ENCODE data around the gene ATXN7L1. TPM values are rescaled to one million over a fixed set of nuclear protein-coding genes. Genes with fewer than 3 reads are reported as not detected.

Gene ATXN7L1
- total RNA-seq, 3 donors from 2014 or later: 19.7 to 29.5 (median 26.0) TPM

DNA sequence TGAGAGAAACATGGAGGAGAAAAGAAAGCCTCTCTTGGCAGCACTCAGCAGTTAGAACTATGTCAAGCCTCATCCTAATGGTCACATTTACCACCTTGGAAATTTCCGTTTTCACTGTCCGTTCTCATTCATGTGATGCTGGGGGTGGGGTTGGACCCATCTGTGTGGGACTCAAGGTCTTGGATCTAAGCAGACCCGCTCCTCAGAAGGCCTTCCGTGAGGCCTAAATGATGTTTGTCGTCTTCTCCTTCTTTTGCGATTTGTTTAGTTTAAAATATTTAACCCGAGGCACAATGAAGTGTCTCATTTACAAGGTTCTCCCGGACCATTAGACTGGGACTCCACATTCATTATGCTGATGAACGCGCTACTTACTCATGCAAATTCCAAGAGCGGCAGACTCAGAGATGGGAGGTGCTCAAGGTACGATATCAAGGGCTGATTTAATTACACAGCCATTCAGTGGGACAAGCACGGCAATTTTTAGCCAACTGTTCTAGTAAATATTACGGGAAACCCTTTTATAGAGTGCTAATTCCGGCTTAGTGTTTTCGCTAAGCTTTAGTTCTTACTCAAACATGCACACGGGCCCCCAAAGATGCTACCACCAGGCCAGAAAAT, 186.0 kb downstream of the ATXN7L1 start:
- intact Hi-C loops (cut with DNase I, micrococcal nuclease): no loop called here
- H3K4me3 ChIP-seq: no peak overlapping the region

GRCh38 chr7:105689067-105689819, 187.2 kb downstream of the ATXN7L1 start:
- Histone ChIP-seq H3K4me3 (no peak overlapping the region), H3K9me3 (no peaks in the 10 kb centered on the region), H3K36me3 (ENCODE audit: low read depth) (no peaks in the 10 kb centered on the region), H3K4me1 (ENCODE audit: low read depth) (no peaks in the 10 kb centered on the region)
- DNase-seq (no peak), ATAC-seq (no peak)
- TF ChIP-seq, protein P1, sequence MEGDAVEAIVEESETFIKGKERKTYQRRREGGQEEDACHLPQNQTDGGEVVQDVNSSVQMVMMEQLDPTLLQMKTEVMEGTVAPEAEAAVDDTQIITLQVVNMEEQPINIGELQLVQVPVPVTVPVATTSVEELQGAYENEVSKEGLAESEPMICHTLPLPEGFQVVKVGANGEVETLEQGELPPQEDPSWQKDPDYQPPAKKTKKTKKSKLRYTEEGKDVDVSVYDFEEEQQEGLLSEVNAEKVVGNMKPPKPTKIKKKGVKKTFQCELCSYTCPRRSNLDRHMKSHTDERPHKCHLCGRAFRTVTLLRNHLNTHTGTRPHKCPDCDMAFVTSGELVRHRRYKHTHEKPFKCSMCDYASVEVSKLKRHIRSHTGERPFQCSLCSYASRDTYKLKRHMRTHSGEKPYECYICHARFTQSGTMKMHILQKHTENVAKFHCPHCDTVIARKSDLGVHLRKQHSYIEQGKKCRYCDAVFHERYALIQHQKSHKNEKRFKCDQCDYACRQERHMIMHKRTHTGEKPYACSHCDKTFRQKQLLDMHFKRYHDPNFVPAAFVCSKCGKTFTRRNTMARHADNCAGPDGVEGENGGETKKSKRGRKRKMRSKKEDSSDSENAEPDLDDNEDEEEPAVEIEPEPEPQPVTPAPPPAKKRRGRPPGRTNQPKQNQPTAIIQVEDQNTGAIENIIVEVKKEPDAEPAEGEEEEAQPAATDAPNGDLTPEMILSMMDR (IDR thresholded peaks at IDR 0.05): no peak
- intact Hi-C loops (cut with DNase I, micrococcal nuclease): no loop called here

More for the DNA sequence above, 186.0 kb downstream of the ATXN7L1 start:
- no peaks in the 10 kb centered on the region for H3K36me3 ChIP-seq (ENCODE audit: low read depth)
- TF ChIP-seq, protein P1 (IDR thresholded peaks at IDR 0.05): no peak
- no peaks in the 10 kb centered on the region for H3K9me3 ChIP-seq
- DNase-seq (no peak), ATAC-seq (no peak)
- H3K4me1 ChIP-seq (ENCODE audit: low read depth): no peaks in the 10 kb centered on the region

DNA sequence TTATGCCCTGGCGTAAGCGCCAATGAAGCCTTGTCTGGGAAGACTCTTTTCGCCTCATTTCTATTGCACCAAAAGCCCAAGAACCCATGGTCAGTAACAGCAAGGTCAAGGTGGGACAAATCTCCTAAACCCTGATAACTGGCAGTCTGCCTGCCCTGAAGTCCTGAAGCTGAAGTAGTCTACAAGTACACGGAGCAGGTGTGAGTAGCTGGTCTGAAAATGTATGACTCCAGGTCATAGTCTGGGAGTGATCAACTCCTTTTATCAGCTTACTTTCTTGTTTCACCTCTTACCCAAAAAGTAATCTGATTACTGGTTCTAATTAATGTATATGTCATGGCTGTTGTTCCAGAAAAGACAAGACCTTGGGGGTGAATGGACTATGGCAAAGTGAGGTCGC, 187.8 kb downstream of the ATXN7L1 start:
- DNase-seq: no peak
- TF ChIP-seq, protein P1 (IDR thresholded peaks at IDR 0.05): no peak
- Histone ChIP-seq H3K4me1 (ENCODE audit: low read depth) (no peaks in the 10 kb centered on the region), H3K9me3 (no peaks in the 10 kb centered on the region), H3K4me3 (no peak overlapping the region), H3K36me3 (ENCODE audit: low read depth) (no peaks in the 10 kb centered on the region)
- ATAC-seq: no peak
- intact Hi-C loops (cut with DNase I, micrococcal nuclease): no loop called here

DNA sequence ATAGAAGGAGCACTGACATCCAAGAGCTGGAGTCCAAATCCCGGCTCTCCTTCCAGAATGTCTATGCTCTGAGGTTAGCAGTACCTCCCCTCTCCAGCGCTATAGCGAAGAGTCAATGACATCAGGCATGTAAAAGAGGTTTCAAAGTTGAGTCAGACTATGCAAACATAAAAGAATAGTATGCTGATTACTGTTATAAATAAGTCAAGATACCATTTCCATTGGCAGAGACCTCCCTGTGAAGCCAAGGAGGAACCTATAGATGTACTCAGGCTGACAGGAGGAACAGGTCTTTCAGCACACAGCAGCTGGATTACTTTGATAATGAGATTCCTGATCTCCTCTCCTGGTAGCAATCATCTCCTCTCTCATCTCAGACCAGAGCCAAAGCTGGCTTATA, 191.2 kb downstream of the ATXN7L1 start:
- DNase-seq (no peak), ATAC-seq (no peak)
- Histone ChIP-seq H3K36me3 (ENCODE audit: low read depth) (no peaks in the 10 kb centered on the region), H3K9me3 (no peaks in the 10 kb centered on the region), H3K4me3 (no peak overlapping the region), H3K4me1 (ENCODE audit: low read depth) (no peaks in the 10 kb centered on the region)
- TF ChIP-seq, protein P1 (IDR thresholded peaks at IDR 0.05): no peak
- intact Hi-C loops (cut with DNase I, micrococcal nuclease): no loop called here

DNA sequence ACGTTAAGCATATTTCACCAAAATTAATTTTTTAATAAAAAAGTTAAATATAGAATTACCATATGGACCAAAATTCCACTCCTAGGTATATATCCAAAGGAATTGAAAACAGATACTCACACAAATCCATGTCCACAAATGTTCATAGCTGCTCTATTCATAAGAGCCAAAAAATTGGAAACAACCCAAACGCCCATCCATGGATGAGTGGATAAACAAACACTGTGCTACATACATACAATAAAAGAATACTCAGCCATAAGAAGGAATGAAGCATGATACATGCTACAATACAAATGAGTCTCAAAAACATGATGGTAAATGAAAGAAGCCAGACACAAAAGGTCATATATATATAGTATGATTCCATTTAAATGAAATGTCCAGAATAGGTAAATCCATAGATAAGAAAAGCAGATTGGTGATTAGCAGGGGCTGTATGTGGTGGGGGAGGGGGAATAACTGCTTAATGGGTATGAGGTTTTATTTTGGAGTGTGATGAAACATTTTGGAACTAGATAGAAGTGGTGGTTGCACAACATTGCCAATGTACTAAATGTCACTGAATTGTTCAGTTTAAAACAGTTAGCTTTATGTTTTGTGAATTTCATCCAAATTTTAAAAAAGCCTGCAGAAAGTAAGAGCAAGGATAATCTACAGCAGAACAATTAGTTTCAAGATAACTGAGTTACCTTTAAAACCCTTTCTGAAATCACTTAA, 193.9 kb downstream of the ATXN7L1 start:
- ATAC-seq (no peak), DNase-seq (no peak)
- H3K9me3 ChIP-seq: no peaks in the 10 kb centered on the region
- no peaks in the 10 kb centered on the region for H3K36me3 ChIP-seq (ENCODE audit: low read depth)
- TF ChIP-seq, protein P1 (IDR thresholded peaks at IDR 0.05): no peak
- peaks cover 11% of the 10 kb centered on the region for H3K4me1 ChIP-seq (ENCODE audit: low read depth)
- H3K4me3 ChIP-seq: no peak overlapping the region
- intact Hi-C loops (cut with DNase I, micrococcal nuclease): no loop called here

All from mucosa of descending colon (tissue), 3 donors.